GM12892 (cell line): Measurements from ENCODE around the gene RAB31.
"Not testable (repeated sequence)": the region's sequence is repeated elsewhere in the genome, so short reads cannot be mapped to it uniquely, and the experiment has no call there.

ENCODE experiments used
- DNase-seq: peaks from one replicate; pipeline ENCODE4 v3.0.0; 2011; ENCODE audit not compliant: insufficient read length
- FAIRE-seq: peaks from 2 replicates; lab custom pipeline; 2011; peaks lifted over from hg19 to GRCh38; lab: Jason Lieb, UNC
- POLR2A ChIP-seq: IDR thresholded peaks from 2 replicates; pipeline ENCODE4 v1.6.1; 2011; ENCODE audit warnings: low read depth, low read length, control low read depth
- POLR2AphosphoS5 ChIP-seq: IDR thresholded peaks from 2 replicates; pipeline ENCODE4 v1.6.1; 2011; ENCODE audit warnings: low read depth, low read length, control low read depth
- TAF1 ChIP-seq: IDR thresholded peaks from 2 replicates; pipeline ENCODE4 v1.6.1; 2011; ENCODE audit warnings: low read depth, mild to moderate bottlenecking, control low read depth, low read length, borderline replicate concordance

Gene RAB31

DNA sequence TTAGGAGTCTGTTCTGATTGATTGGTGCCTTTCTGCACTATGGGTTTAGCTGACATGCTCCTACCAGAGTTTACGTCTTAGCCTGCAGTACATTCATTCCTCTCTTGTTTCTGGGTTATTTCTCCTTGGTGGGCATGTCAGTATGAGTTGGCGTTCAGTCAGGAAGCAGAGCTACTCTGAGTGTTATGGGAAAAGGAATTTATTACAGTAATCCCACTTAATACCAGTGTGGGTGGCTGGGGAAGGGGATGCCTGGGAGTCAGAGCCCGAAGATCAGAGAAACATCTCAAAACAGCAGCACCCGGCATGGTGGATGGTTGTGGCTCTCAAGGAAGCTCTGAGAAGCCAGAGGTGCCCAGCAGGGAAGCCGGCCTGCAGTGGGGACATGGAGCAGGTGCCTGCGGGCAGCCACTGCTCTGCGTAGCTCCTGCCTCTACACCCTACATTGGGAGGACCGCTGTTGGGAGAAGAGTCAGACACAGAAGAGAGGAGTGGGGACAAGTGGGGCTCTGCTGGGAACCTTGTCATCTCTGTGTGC, 48.9 kb downstream of the RAB31 start:
- FAIRE-seq = no peak
- TF ChIP-seq TAF1 (no peak), POLR2AphosphoS5 (no peak), POLR2A (no peak)

DNA sequence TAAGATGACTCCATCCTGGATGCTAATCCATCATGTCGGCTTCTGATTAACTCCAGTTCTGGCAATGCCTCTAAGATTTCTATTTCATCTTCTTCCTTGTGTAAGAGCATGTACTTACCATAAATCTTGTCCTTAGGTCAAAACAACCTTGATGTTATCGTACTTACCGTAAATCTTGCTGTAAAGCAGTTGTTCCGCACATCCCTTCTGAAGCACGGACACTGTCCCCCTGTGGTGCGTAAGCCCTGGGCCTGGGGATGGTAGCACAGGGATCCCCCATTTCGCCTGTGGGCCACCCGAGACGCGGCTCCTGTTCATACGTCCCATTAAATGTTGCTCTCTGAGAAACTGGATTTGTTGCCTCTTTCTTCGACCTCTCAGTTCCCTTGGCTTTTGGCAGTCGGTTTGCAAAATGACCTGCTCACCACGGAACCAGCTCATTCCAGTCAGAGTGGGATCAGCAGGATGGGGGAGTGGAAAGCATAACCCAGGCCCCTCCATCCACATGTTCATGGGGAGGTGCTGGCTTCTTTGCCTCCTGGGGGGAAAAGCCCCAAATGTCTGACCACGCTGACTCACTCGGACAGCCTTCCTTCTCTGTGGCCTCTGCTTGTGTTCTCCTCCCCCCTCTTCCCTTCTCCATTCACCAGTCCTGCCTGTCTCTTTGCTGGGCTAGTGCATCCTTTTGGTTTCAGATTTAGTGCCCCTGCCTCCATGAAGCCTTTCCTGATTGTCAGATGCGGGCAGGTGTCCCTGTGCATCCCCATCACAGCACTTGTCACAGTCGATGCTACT, 49.9 kb downstream of the RAB31 start:
- no peak for FAIRE-seq
- TF ChIP-seq POLR2AphosphoS5 (no peak), TAF1 (no peak), POLR2A (no peak)
- no peak for DNase-seq

More for the DNA sequence above, 48.9 kb downstream of the RAB31 start:
- no peak for DNase-seq

DNA sequence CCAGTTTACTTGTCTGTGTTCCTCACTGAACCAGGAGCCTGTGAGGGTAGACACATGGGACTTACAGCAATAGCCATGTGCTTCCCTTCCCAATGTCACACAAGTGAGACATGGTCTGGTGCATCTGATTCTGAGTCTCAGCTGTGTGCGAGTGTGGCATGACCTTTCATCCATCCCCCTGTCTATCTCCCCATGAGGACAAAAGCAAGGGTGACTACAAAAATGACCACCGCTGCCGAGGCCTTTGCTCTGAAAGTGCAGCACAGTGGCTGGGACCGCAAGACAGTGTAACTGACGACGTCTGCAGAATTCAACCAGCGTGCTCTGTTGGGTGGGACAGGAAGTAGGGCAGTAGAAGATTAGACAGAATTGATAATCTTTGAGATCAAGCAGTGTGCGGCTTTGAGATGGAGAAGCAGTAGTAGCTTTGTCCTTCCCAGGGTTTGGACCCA, 50.5 kb downstream of the RAB31 start:
- FAIRE-seq = no peak
- TF ChIP-seq TAF1 (no peak), POLR2A (no peak), POLR2AphosphoS5 (no peak)
- no peak for DNase-seq

DNA sequence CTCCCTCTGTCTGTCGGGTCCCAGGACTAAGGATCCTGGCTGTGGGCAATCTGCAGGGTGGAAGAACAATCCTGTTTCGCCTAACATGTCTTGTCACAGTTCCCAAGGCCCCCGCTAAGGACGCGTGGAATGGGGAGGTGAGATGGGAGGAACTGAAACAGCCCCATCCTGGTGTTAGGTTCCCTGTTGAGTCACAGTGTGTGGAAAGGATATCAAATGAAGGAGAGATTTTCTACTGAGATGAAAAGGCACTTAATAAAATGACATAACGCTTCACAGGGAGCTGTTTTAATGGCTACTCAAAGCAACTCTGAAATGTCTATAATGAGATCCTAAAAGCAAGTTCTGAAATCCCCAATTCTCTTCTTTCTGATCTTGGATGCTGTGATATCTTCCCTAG, 52.5 kb downstream of the RAB31 start:
- TF ChIP-seq POLR2A = no peak
- TF ChIP-seq POLR2AphosphoS5 = no peak
- no peak for TF ChIP-seq TAF1
- FAIRE-seq (no peak), DNase-seq (no peak)

DNA sequence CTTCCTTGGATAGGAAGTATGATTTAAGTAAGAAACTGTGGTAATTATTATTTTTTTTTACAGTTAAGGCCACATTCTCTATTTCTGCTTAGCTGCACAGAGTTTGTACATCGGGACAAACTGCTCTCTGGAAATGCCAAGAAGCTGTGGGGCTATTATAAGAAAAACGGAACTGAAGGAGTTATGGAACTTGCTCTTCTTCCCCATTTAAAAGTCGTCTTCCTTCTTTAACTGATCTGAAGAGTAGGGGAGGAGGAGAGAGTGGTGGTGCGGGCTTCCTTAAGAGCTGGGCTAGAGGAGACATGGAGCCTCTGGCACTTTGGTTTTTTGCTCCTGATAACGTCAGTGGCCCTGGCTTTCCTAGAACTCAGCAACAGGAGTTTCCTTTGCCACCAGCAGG, 54.4 kb downstream of the RAB31 start:
- FAIRE-seq (no peak), DNase-seq (no peak)
- no peak for TF ChIP-seq POLR2A
- TF ChIP-seq POLR2AphosphoS5 = no peak
- TF ChIP-seq TAF1 = no peak

DNA sequence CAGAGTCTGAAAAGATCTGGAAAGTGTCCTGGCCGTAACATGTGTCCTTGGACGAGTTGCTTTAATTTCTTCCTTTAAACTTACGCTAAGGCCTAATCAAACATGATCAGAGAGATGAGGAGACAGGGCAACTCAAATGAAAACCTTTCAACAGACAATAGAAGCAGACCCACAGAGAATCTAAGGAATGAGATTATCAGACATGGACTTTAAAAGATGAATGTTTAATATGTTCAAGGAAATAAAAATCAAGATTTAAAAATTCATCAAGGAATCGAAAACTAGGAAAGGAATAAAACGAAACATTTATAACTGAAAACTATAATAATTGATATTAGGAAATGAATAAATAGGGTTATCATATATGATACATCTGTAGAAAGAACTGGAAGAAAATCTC, 55.1 kb downstream of the RAB31 start:
- TF ChIP-seq POLR2A = no peak
- no peak for TF ChIP-seq TAF1
- no peak for TF ChIP-seq POLR2AphosphoS5
- no peak for DNase-seq
- FAIRE-seq = no peak

DNA sequence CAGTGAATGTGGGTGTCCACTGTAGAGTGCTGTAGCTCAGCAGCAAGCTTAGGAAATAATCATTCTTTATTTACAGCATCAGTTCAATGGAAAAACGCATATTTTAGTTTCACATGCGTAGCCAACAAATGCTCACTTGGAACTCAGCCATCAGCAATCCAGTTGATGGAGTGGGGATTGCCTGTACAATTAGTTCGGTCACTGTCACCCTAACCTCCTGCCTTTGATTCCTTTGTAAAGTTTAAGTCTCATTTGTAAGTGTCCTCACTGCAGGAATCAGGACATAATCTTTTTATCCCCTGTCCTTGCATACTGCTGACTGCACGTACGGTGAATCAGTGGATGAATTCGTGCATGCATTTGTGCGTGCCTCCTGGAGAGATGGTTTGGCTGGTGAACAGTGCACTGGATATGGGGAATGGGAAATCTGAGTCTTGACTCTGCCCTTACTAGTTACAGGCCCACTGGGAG, 55.9 kb downstream of the RAB31 start:
- no peak for DNase-seq
- TF ChIP-seq POLR2A = no peak
- no peak for TF ChIP-seq TAF1
- no peak for FAIRE-seq

DNA sequence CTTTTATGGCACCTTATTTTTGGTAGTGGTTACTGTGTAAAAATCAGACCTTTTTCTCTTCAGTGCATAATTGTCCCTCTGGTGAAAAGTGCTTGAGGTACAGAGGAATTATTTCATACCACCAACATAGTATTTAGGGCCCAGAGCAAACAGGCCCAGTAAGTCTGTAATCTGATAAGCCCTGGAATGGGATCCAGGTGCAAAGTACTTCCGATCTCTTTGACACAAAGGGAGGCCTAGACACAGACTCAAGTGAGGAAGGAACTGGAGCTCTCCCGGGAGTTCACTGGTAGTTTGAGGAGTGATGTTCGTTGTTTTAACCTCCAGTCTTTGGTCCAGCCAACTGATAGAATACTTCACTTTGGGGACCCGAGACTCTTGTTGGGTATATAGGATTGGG, 57.4 kb downstream of the RAB31 start:
- DNase-seq (no peak), FAIRE-seq (no peak)
- TF ChIP-seq POLR2A (no peak), POLR2AphosphoS5 (no peak), TAF1 (no peak)

DNA sequence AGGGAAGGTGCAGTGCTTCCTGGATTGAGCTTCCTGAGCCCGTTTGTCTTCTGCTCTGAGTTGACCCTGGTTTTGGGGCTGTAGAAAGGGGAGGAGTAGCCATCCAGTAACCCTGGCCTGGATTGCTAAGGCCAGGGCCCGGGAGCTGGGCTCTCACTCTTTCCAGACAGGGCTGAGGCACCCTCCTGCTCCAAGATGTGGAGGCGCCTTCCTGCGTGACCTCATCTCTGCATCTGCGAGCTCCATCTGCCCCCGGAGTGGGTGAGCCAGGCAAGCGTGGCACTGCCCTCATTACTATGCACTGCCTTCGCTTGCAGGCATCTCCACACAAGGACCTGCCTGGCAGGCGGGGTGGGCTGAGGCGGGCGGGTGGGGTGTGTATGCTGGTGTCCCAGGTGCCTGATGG, 58.0 kb downstream of the RAB31 start:
- FAIRE-seq (no peak), DNase-seq (no peak)
- TF ChIP-seq POLR2AphosphoS5 (no peak), POLR2A (no peak), TAF1 (no peak)

DNA sequence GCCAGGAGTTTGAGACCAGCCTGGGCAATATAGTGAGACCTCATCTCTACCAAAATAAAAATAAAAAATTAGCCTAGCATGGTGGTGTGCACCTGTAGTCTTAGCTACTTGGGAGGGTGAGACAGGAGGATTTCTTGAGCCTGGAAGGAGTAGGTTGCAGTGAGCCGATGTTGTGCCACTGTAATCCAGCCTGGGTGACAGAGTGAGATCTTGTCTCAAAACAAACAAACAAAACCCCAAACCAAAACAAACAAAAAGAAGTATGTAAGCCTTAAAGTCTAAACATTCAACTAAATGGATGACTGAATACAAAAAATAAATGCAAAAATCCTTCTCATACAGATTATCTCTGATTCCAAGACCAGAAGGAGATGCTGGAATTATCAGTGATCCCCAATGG, 58.6 kb downstream of the RAB31 start:
- DNase-seq = no peak
- FAIRE-seq = no peak
- TF ChIP-seq POLR2AphosphoS5 = no peak

DNA sequence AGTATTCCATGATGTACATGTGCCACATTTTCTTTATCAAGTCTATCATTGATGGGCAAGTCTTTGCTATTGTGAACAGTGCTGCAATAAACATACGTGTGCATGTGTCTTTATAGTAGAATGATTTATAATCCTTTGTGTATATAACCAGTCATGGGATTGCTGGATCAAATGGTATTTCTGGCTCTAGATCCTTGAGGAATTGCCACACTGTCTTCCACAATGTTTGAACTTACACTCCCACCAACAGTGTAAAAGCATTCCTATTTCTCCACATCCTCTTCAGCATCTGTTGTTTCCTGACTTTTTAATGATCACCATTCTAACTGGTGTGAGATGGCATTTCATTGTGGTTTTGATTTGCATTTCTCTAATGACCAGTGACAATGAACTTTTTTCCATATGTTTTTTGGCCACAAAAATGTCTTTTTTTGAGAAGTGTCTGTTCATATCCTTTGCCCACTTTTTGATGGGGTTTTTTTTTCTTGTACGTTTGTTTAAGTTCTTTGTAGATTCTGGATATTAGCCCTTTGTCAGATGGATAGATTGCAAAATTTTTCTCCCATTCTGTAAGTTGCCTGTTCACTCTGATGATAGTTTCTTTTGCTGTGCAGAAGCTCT, 60.1 kb downstream of the RAB31 start:
- FAIRE-seq, DNase-seq: not testable (repeated sequence)

DNA sequence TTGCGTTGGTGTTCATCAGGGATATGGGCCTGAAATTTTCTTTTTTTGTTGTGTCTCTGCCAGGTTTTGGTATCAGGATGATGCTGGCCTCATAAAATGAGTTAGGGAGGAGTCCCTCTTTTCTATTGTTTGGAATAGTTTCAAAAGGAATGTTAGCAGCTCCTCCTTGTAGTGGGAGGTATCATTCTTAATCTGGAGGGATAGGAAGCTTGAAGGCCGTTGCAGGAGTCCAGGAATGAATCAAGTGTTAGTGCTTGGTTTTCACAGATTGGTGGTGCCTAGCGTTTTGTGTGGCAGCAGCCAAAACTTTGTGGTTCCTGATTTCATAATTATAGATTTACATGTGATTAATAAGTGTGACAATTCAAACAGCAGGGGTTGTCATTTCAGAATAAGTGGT, 62.0 kb downstream of the RAB31 start:
- FAIRE-seq, DNase-seq: not testable (repeated sequence)
